HG02973 (cell line): ENCODE data around the gene NECTIN2.

Experiments used
- ATAC-seq: cut with Tn5 transposase; IDR thresholded peaks from one replicate; pipeline ENCODE4 v1.9.1; 2021; ENCODE audit warnings: moderate library complexity; ENCODE audit not compliant: unreplicated experiment

NECTIN2 gene

GRCh38 chr19:44845612-44846454 is at the start of gene NECTIN2:
Gene NECTIN2 (plus strand): TSS chr19:44846297. CDS start chr19:44846526, 229 bp downstream.
- peak; percentile 55 for ATAC-seq

DNA sequence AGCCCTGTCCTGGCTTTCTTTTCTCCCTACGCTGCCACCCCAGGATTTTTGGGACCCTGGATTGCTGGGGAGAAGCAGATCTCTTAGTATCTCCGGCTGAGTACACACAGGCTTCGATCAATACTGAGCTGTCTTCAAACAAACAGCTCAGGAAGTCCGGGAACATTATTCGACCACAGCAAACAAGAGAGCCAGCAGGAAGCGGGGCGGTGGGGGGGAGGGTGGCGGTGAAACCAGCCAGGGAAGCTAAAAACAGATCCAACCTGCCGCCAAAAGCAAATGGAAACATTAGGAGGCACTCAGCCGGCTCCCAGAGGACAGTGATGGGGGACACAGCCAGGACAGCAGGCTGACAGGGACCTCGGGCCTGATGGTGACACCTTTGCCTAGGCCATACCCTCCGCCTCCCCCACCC is 49.4 kb upstream of the NECTIN2 start:
- ATAC-seq = no peak

- no peak for ATAC-seq
These were observed 46.3 kb upstream of the NECTIN2 start for GRCh38 chr19:44799627-44800346.

DNA sequence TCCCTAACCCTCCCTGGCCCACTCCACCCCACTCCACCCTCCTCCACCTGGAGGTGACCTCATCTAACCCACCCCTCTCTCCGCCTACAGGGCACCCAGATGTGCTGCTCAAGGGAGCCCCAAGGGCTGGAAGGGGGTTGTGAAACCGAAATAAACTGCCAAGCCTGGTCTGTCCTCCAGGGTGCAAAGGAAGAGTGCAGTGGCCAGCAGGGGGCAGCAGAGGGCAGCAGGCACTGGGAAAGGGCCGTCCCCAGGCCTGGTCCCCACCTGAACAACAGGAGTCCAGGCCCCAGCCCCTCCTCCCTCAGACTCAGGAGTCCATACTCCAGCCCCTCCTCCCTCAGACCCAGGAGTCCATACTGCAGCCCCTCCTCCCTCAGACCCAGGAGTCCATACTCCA is 45.6 kb upstream of the NECTIN2 start:
- ATAC-seq = peak; percentile 84

DNA sequence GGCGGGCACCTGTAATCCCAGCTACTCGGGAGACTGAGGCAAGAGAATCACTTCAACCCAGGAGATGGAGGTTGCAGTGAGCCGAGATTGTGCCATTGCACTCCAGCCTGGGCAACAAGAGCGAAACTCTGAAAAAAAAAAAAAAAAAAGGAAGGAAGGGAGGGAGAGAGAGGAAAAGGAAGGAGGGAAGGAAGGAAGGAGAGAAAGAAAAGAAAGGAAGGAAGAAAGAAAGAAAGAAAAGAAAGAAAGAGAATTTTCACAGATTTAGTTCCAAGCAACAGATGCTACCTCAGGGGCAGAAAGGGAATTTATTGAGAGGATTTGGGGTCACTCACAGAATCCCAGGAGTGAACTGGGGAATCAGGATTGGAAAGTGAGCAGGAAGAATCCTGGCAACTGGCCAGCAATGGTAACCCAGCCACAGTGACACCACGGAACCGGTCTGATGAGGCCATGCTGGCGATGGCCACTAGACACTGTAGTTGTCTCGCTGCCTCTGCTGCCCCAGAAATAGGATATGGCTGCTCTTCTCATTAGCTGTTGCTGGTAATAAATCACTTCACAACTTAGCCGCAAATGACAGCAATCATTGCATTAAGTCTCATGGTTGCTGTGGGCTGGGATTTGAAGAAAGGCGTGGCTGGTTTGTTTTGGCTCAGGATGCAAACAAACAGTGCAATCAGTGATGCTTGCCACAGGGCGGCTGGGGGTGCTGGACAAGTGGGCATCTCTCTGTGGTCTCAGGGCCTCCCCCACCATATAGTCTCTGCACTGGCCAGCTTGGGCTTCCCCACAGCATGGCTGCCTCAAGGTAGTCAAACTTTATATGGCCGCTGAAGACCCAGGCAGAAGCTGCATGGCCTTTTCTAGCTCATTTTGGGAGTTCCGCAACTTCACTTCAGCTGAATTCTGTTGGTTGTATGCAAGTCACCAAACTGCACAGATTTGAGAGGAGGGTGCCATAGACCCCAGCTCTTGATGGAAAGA is 42.4 kb upstream of the NECTIN2 start:
- ATAC-seq = no peak

GRCh38 chr19:44806291-44806690 is 39.8 kb upstream of the NECTIN2 start:
- no peak for ATAC-seq

GRCh38 chr19:44807162-44807561 is 38.9 kb upstream of the NECTIN2 start:
- ATAC-seq = no peak

DNA sequence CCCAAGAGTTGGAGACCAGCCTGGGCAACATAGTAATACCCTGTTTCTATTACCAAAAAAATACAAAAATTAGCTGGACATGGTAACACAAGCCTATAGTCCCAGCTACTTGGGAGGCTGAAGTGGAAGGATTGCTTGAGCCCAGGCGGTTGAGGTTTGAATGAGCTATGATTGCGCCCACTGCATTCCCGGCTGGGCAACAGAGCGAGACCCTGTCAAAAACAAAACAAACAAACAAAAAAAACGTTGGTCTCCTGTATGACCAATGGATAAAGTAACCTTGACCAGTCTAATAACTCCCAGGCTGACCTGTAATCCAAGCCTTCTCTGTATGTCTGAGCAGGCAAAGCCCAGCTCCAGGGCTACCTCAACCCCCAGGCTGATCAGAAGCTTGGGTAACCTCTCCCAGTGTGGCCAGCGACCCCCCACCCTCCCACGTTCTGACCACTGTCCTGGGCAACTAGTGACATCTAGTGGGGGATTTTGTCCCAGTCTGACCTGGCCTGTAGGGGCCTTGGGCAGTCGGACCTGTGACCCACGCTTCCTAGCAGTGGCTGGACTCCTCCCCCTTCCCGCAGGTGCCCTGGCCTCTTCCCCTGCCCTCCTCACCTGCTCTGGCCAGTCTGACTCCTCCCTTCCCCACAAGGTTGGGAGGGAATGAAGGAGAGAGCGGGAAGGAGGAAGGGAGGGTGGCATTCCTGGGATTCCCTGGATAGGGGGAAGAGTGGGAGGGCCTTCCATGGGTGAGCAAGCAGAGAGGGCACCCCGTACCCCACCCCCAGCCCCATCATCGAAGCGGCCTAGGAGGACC is 38.2 kb upstream of the NECTIN2 start:
- no peak for ATAC-seq

- ATAC-seq = no peak
These were observed 37.4 kb upstream of the NECTIN2 start, which contains the start of gene BCAM for GRCh38 chr19:44808463-44809371. Gene BCAM (plus strand): TSS chr19:44809103. CDS start chr19:44809125, 22 bp downstream.

- no peak for ATAC-seq
These were observed 36.4 kb upstream of the NECTIN2 start for GRCh38 chr19:44809577-44810233.

DNA sequence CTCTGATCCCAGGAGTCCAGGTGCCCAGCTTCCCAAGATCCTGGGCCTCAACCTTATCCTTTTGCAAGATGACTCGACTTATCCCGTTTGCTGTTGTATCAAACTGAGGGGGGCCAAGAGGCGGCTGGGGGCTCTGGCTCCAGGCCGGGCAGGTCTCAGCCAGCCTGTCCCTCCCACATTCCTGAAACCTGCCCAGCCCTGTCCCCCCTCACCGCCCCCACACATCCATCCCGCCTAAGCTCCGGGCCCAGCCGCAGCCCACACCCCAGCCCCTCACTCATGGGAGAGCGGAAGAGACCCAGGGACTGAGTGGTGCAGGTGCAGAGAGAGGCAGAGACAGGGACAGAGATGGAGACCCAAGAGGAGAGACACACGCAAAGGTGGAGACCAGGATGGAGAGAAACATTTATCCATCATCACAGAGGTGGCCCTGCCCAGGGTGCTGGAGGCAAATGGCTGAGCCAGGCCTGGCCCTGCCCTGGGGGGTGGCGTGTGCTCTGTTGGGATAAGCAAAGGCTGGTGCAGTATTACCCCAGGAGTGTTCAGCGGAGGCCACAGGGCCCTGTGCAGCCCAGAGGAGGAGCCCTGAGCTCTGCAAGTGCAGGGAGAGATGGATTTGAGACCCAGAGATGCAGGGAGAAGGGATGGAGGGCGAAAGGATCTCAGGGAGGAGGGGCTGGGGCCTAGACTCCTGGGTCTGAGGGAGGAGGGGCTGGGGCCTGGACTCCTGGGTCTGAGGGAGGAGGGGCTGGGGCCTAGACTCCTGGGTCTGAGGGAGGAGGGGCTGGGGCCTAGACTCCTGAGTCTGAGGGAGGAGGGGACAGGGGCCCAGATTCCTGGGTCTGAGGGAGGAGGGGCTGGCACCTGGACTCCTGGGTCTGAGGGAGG is 35.6 kb upstream of the NECTIN2 start:
- ATAC-seq = no peak

GRCh38 chr19:44811122-44811419 is 35.0 kb upstream of the NECTIN2 start:
- ATAC-seq = no peak

- ATAC-seq = no peak
These were observed 33.9 kb upstream of the NECTIN2 start for GRCh38 chr19:44812142-44812718.

GRCh38 chr19:44813070-44813840 is 32.8 kb upstream of the NECTIN2 start:
- no peak for ATAC-seq

GRCh38 chr19:44813841-44814470 is 32.1 kb upstream of the NECTIN2 start:
- ATAC-seq = no peak

DNA sequence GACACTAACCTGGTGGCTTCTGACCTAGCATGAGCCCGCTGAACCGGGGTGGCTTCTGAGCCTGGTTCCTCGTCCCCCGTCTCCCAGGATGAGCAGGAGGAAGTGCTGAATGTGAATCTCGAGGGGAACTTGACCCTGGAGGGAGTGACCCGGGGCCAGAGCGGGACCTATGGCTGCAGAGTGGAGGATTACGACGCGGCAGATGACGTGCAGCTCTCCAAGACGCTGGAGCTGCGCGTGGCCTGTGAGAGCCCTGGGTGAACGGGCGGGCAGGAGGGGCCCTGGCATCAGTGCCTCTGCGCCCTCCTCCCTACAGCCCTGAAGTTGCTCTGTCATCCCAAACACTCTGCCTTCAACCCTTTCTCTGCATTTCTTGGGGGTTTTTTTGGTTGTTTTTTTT is 31.6 kb upstream of the NECTIN2 start:
- ATAC-seq = no peak
